ENCODE results near the gene MEIS3.
"Not testable (repeated sequence)": the region's sequence is repeated elsewhere in the genome, so short reads cannot be mapped to it uniquely, and the experiment has no call there.

Gene MEIS3

GRCh38 chr19:47402504-47402903 lies 16.8 kb downstream of the MEIS3 start:
- no peak overlapping the region for H3K4me3 Mint-ChIP-seq
- no peaks in the 10 kb centered on the region for H3K9me3 Mint-ChIP-seq
- no peak overlapping the region for H3K27ac Mint-ChIP-seq
- DNase-seq, result no peak
- peaks cover 53% of the 10 kb centered on the region for H3K27me3 Mint-ChIP-seq
- CTCF ChIA-PET, result no interaction called here
- H3K36me3 Mint-ChIP-seq, result no peaks in the 10 kb centered on the region
- H3K4me1 Mint-ChIP-seq, result no peaks in the 10 kb centered on the region

- Mint-ChIP-seq H3K36me3 (no peaks in the 10 kb centered on the region), H3K27ac (no peak overlapping the region), H3K4me1 (no peaks in the 10 kb centered on the region), H3K4me3 (no peak overlapping the region), H3K9me3 (no peaks in the 10 kb centered on the region), H3K27me3 (peaks cover 30% of the 10 kb centered on the region)
- no peak for DNase-seq
- CTCF ChIA-PET, result no interaction called here
These were observed 20.4 kb downstream of the MEIS3 start for GRCh38 chr19:47398707-47399597.

- DNase-seq, result peak; percentile 90
- H3K4me3 Mint-ChIP-seq, result no peak overlapping the region
- peaks cover 19% of the 10 kb centered on the region for H3K27me3 Mint-ChIP-seq
- H3K4me1 Mint-ChIP-seq, result peaks cover 14% of the 10 kb centered on the region
- no peaks in the 10 kb centered on the region for H3K9me3 Mint-ChIP-seq
- no peaks in the 10 kb centered on the region for H3K36me3 Mint-ChIP-seq
- no peak overlapping the region for H3K27ac Mint-ChIP-seq
- CTCF ChIA-PET, result interaction anchor here (0.7 to 3.6 kb wide), 19 partner anchors 10 to 379 kb away, joined by 3 to 37 read pairs (median 5); partner anchors contain the start of gene DHX34
These were observed 27.7 kb downstream of the MEIS3 start for GRCh38 chr19:47391510-47392223.

- Mint-ChIP-seq H3K36me3 (no peaks in the 10 kb centered on the region), H3K27me3 (peaks cover 19% of the 10 kb centered on the region), H3K27ac (no peak overlapping the region), H3K9me3 (no peaks in the 10 kb centered on the region), H3K4me3 (no peak overlapping the region), H3K4me1 (peaks cover 14% of the 10 kb centered on the region)
- DNase-seq, result no peak
- CTCF ChIA-PET, result interaction anchor here (0.7 to 3.6 kb wide), 21 partner anchors 9 to 378 kb away, joined by 3 to 37 read pairs (median 4); partner anchors contain the start of gene DHX34
These were observed 28.5 kb downstream of the MEIS3 start for GRCh38 chr19:47390533-47391488.

- H3K4me3 Mint-ChIP-seq, result no peak overlapping the region
- peaks cover 14% of the 10 kb centered on the region for H3K4me1 Mint-ChIP-seq
- H3K27ac Mint-ChIP-seq, result peak overlapping the region; percentile 52
- DNase-seq, result no peak
- H3K27me3 Mint-ChIP-seq, result peaks cover 18% of the 10 kb centered on the region
- CTCF ChIA-PET, result interaction anchor here (0.7 to 1.2 kb wide), 4 partner anchors 39 to 1427 kb away, joined by 3 to 8 read pairs (median 4); partner anchors contain the start of gene DHX34
- H3K9me3 Mint-ChIP-seq, result no peaks in the 10 kb centered on the region
- no peaks in the 10 kb centered on the region for H3K36me3 Mint-ChIP-seq
These were observed 30.2 kb downstream of the MEIS3 start for GRCh38 chr19:47389150-47389556.

GRCh38 chr19:47388721-47389120 lies 30.6 kb downstream of the MEIS3 start:
- H3K36me3 Mint-ChIP-seq, DNase-seq, H3K27ac Mint-ChIP-seq, H3K4me3 Mint-ChIP-seq, H3K9me3 Mint-ChIP-seq: not testable (repeated sequence)
- CTCF ChIA-PET, result interaction anchor here (0.7 to 1.2 kb wide), 4 partner anchors 39 to 1426 kb away, joined by 3 to 8 read pairs (median 4); partner anchors contain the start of gene DHX34
- Mint-ChIP-seq H3K27me3 (peaks cover 16% of the 10 kb centered on the region), H3K4me1 (peaks cover 14% of the 10 kb centered on the region)

GRCh38 chr19:47387623-47388022 lies 31.7 kb downstream of the MEIS3 start:
- H3K36me3 Mint-ChIP-seq, H3K27ac Mint-ChIP-seq, DNase-seq, H3K4me3 Mint-ChIP-seq, H3K9me3 Mint-ChIP-seq, CTCF ChIA-PET: not testable (repeated sequence)
- peaks cover 21% of the 10 kb centered on the region for H3K4me1 Mint-ChIP-seq
- H3K27me3 Mint-ChIP-seq, result peaks cover 12% of the 10 kb centered on the region

- Mint-ChIP-seq H3K4me1 (peaks cover 29% of the 10 kb centered on the region), H3K27me3 (peaks cover 12% of the 10 kb centered on the region)
- not testable (repeated sequence) for H3K9me3 Mint-ChIP-seq, H3K27ac Mint-ChIP-seq, DNase-seq, H3K4me3 Mint-ChIP-seq, H3K36me3 Mint-ChIP-seq
- CTCF ChIA-PET, result interaction anchor here (0.7 kb wide), 1 partner anchor 1378 kb away, joined by 3 read pairs; no protein-coding TSS in a partner anchor
These were observed 32.7 kb downstream of the MEIS3 start for GRCh38 chr19:47386582-47386981.

- H3K9me3 Mint-ChIP-seq, H3K27ac Mint-ChIP-seq, H3K4me3 Mint-ChIP-seq, CTCF ChIA-PET, H3K27me3 Mint-ChIP-seq, DNase-seq: not testable (repeated sequence)
- H3K36me3 Mint-ChIP-seq, result peaks cover 16% of the 10 kb centered on the region
- peaks cover 35% of the 10 kb centered on the region for H3K4me1 Mint-ChIP-seq
These were observed 34.8 kb downstream of the MEIS3 start for GRCh38 chr19:47384533-47384932.

GRCh38 chr19:47383890-47384289 lies 35.4 kb downstream of the MEIS3 start:
- Mint-ChIP-seq H3K36me3 (peaks cover 16% of the 10 kb centered on the region), H3K4me1 (peaks cover 31% of the 10 kb centered on the region)
- H3K4me3 Mint-ChIP-seq, CTCF ChIA-PET, DNase-seq, H3K27me3 Mint-ChIP-seq, H3K9me3 Mint-ChIP-seq, H3K27ac Mint-ChIP-seq: not testable (repeated sequence)

GRCh38 chr19:47381653-47382279 lies 37.6 kb downstream of the MEIS3 start:
- Mint-ChIP-seq H3K9me3 (no peaks in the 10 kb centered on the region), H3K4me1 (peaks cover 28% of the 10 kb centered on the region), H3K27ac (peak overlapping the region; percentile 66), H3K36me3 (peaks cover 19% of the 10 kb centered on the region), H3K27me3 (peaks cover 8% of the 10 kb centered on the region), H3K4me3 (no peak overlapping the region)
- CTCF ChIA-PET, result interaction anchor here (0.7 to 2.2 kb wide), 2 partner anchors 10 to 13 kb away, joined by 3 to 9 read pairs; no protein-coding TSS in a partner anchor
- DNase-seq, result peak; percentile 48

GRCh38 chr19:47381121-47381520 lies 38.2 kb downstream of the MEIS3 start:
- H3K27me3 Mint-ChIP-seq, result peaks cover 8% of the 10 kb centered on the region
- no peak for DNase-seq
- H3K27ac Mint-ChIP-seq, result peak overlapping the region; percentile 66
- H3K9me3 Mint-ChIP-seq, result no peaks in the 10 kb centered on the region
- no peak overlapping the region for H3K4me3 Mint-ChIP-seq
- CTCF ChIA-PET, result interaction anchor here (2.2 kb wide), 1 partner anchor 10 kb away, joined by 9 read pairs; no protein-coding TSS in a partner anchor
- H3K36me3 Mint-ChIP-seq, result peaks cover 19% of the 10 kb centered on the region
- peaks cover 28% of the 10 kb centered on the region for H3K4me1 Mint-ChIP-seq

GRCh38 chr19:47380559-47380958 lies 38.8 kb downstream of the MEIS3 start:
- H3K27me3 Mint-ChIP-seq, result peaks cover 4% of the 10 kb centered on the region
- CTCF ChIA-PET, result no interaction called here
- H3K9me3 Mint-ChIP-seq, result no peaks in the 10 kb centered on the region
- H3K4me3 Mint-ChIP-seq, result no peak overlapping the region
- no peak for DNase-seq
- H3K4me1 Mint-ChIP-seq, result peaks cover 28% of the 10 kb centered on the region
- no peak overlapping the region for H3K27ac Mint-ChIP-seq
- peaks cover 19% of the 10 kb centered on the region for H3K36me3 Mint-ChIP-seq

Data from activated naive CD4-positive, alpha-beta T cell treated with anti-CD3 and anti-CD28 coated beads, Interleukin-2, amount 10 ng/mL, durations not matched to agents 7 days and 5 days (primary cell).